Type B pancreatic cell (in vitro differentiated cells): ENCODE measurements around the gene SNX33. TPM values are rescaled to one million over a fixed set of nuclear protein-coding genes. Genes with fewer than 3 reads are reported as not detected.
A peak's percentile ranks its signal among the peaks of the same experiment; 100 is the strongest.
"Not testable (repeated sequence)": the region's sequence is repeated elsewhere in the genome, so short reads cannot be mapped to it uniquely, and the experiment has no call there.

Experiments
- DNase-seq: peaks from one replicate; pipeline ENCODE4 v3.0.0; 2021; ENCODE audit warnings: mixed read lengths; ENCODE audit not compliant: unreplicated experiment; ENCODE audit errors: extremely low spot score
- H3K27ac Mint-ChIP-seq: 2 replicates; pipeline ENCODE4 v1.8.0; 2021; ENCODE audit warnings: mild to moderate bottlenecking, mixed read lengths
- H3K27me3 Mint-ChIP-seq: 2 replicates; pipeline ENCODE4 v1.8.0; 2021; ENCODE audit warnings: mixed read lengths
- H3K36me3 Mint-ChIP-seq: 2 replicates; pipeline ENCODE4 v1.8.0; 2021; ENCODE audit warnings: mixed read lengths
- H3K4me1 Mint-ChIP-seq: one replicate; pipeline ENCODE4 v1.8.0; 2021; ENCODE audit warnings: mixed read lengths; ENCODE audit not compliant: unreplicated experiment
- H3K4me3 Mint-ChIP-seq: 2 replicates; pipeline ENCODE4 v1.8.0; 2021; ENCODE audit warnings: mild to moderate bottlenecking, mixed read lengths
- H3K9me3 Mint-ChIP-seq: 2 replicates; pipeline ENCODE4 v1.8.0; 2021; ENCODE audit warnings: mixed read lengths
- CTCF ChIP-seq: fragments of 200-600 bp; sonication (generic); conservative IDR thresholded peaks from 2 replicates; pipeline ENCODE4 v1.5.0; 2021; ENCODE audit warnings: antibody characterized with exemption, mild to moderate bottlenecking
- total RNA-seq: library from RNA; stranded (reverse); gene quantifications from 2 replicates; pipeline ENCODE4 v1.2.1, GENCODE V29; 2021; ENCODE audit warnings: low replicate concordance

Gene SNX33
- total RNA-seq, 1 donor from 2014 or later = 24.9 TPM

GRCh38 chr15:75688278-75688557 is 40.5 kb downstream of the SNX33 start:
- Mint-ChIP-seq H3K9me3 (no peaks in the 10 kb centered on the region), H3K27ac (no peak overlapping the region), H3K4me1 (peaks cover 4% of the 10 kb centered on the region), H3K27me3 (peaks cover 4% of the 10 kb centered on the region), H3K4me3 (no peak overlapping the region), H3K36me3 (no peaks in the 10 kb centered on the region)
- no peak for TF ChIP-seq CTCF
- no peak for DNase-seq

- H3K9me3 Mint-ChIP-seq = no peaks in the 10 kb centered on the region
- peaks cover 4% of the 10 kb centered on the region for H3K27me3 Mint-ChIP-seq
- no peak for DNase-seq
- no peak overlapping the region for H3K4me3 Mint-ChIP-seq
- H3K27ac Mint-ChIP-seq = no peak overlapping the region
- no peak for TF ChIP-seq CTCF
- no peaks in the 10 kb centered on the region for H3K36me3 Mint-ChIP-seq
- H3K4me1 Mint-ChIP-seq = peaks cover 4% of the 10 kb centered on the region
These were observed 41.1 kb downstream of the SNX33 start for GRCh38 chr15:75688831-75689230.

- not testable (repeated sequence) for H3K9me3 Mint-ChIP-seq, H3K27ac Mint-ChIP-seq, DNase-seq, H3K4me3 Mint-ChIP-seq, H3K27me3 Mint-ChIP-seq, H3K36me3 Mint-ChIP-seq, H3K4me1 Mint-ChIP-seq
These were observed 41.7 kb downstream of the SNX33 start for GRCh38 chr15:75689429-75689828.

DNA sequence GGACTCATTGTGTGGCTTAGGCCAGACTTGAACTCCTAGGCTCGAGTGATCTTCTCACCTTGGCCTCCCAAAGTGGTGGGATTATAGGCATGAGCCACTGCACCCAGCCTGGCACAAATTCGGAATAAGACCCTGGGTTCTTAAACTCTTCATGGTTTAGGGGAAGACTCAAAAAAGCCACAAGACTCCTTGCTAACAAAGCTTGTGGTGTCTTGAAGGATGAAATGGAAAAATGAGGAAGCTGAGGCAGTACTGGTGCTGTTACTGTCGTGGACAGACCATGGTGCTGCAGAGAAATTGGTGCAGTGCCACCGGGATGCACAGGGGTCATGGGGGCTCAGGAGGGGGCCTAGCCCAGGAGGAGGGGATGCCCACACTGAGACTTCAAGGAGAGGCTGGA is 44.6 kb downstream of the SNX33 start:
- DNase-seq, H3K36me3 Mint-ChIP-seq, H3K9me3 Mint-ChIP-seq, H3K27me3 Mint-ChIP-seq, H3K4me3 Mint-ChIP-seq, H3K27ac Mint-ChIP-seq: not testable (repeated sequence)
- H3K4me1 Mint-ChIP-seq = peaks cover 26% of the 10 kb centered on the region

GRCh38 chr15:75693028-75693427 is 45.3 kb downstream of the SNX33 start:
- not testable (repeated sequence) for H3K4me3 Mint-ChIP-seq, H3K36me3 Mint-ChIP-seq, H3K27ac Mint-ChIP-seq, H3K9me3 Mint-ChIP-seq, DNase-seq
- Mint-ChIP-seq H3K27me3 (peaks cover 11% of the 10 kb centered on the region), H3K4me1 (peaks cover 26% of the 10 kb centered on the region)

DNA sequence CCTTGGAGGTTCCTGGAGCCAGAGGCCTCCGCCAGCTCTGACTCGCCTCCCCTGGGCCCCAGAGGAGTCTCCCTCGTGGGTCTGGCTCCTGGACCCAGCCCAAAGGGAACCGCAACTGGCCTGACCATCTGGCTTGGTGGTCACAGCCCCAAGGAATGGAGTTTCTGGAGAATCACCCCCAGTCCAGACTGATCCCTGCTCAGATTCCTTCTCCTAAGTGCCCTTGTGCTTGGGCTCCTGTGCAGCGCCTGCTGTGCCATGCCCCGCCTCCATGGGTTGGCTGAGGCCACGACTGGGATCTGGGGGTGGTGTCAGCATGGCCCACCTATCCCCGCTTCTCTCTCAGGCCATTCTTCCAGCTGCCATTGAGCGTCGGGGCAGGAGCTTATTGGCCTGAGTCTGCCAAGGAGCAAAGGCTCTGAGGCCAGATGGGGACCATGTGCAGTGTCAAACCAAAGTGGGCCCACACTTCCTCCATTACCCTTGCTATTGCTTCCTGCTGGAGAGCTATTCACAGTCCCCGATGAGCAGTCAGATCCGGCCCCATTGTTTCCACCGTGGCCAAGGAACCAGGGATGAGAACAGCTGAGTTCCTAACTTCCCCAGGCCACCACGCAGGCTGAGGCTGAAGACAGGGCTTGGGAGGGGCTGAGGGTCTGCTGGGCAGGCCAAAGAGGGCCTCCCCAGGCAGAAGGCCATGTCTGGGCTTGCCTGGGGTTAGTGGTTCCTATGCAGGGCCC is 46.0 kb downstream of the SNX33 start:
- no peak for TF ChIP-seq CTCF
- Mint-ChIP-seq H3K27me3 (peaks cover 11% of the 10 kb centered on the region), H3K9me3 (no peaks in the 10 kb centered on the region), H3K4me1 (peaks cover 26% of the 10 kb centered on the region), H3K4me3 (no peak overlapping the region), H3K36me3 (no peaks in the 10 kb centered on the region), H3K27ac (no peak overlapping the region)
- DNase-seq = no peak

DNA sequence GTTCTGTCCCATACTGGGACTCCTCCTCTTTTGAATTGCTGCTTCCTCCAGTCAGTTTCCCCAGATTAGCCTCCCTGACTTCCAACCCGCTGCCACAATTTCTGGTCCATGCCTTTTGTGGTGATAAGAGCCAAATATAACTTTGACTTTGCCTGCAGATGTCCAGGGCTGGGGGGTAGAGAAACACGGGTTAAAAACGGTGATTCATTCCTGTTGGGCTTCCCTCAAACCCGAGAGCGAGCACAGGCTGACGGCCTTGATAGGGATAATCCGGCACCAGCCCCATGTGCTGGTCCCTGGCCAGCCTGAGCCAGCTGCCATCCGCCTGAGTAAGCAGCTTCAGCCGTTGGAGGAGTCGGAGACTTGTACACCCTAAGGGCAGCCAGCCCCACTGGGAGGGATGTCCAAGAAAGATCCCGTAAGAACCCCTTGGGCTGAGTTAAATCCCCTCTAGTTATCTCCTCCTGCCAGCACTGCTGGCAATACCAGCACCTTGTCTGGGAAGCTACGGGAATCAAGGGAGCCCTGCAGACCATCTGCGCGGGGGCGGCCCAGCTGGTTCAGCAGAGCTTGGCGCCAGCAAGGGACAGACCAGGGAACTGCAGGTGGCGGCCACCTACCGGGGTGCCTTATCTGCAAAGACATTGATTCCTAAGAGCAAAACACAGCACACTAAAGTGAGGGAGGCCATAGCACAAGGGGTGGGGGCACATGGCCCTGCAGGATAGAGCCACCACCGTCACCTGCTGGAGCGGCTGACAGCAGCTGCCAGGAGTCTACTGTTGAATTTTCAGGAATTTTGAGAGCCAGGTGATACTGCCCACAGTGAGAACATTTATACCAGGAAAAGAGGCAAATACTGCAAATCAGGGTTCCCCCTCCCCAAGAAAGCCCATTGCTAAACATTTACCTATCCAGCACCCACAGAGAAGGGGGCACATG is 46.8 kb downstream of the SNX33 start:
- Mint-ChIP-seq H3K4me3 (no peak overlapping the region), H3K9me3 (no peaks in the 10 kb centered on the region), H3K27ac (no peak overlapping the region), H3K36me3 (no peaks in the 10 kb centered on the region), H3K4me1 (peaks cover 26% of the 10 kb centered on the region), H3K27me3 (peaks cover 11% of the 10 kb centered on the region)
- peak; percentile 50 for TF ChIP-seq CTCF
- DNase-seq = no peak
